Colonic mucosa (tissue), 4 donors: ENCODE data around the gene OTOGL. TPM values are rescaled to one million over a fixed set of nuclear protein-coding genes. Genes with fewer than 3 reads are reported as not detected.

Experiments
- DNase-seq: peaks from one replicate; pipeline ENCODE4 v3.0.0-alpha.2; 2020
- H3K27ac ChIP-seq: fragments of 200-600 bp; one replicate; pipeline ENCODE4 v1.8.0; 2021
- H3K27me3 ChIP-seq: fragments of 200-600 bp; one replicate; pipeline ENCODE4 v1.8.0; 2021
- H3K36me3 ChIP-seq: fragments of 200-600 bp; one replicate; pipeline ENCODE4 v1.8.0; 2021
- H3K4me1 ChIP-seq: fragments of 200-600 bp; one replicate; pipeline ENCODE4 v1.8.0; 2021; ENCODE audit warnings: mild to moderate bottlenecking
- H3K4me3 ChIP-seq: fragments of 200-600 bp; one replicate; pipeline ENCODE4 v1.8.0; 2021
- H3K9ac ChIP-seq, 2 donors: one replicate each; pipeline ENCODE4 v1.7.0; 2013; ENCODE audit warnings: control low read depth in 2 of 2, low read depth in 2 of 2, low read length in 2 of 2
- H3K9me3 ChIP-seq: fragments of 200-600 bp; one replicate; pipeline ENCODE4 v1.8.0; 2021
- CTCF ChIP-seq: fragments of 200-600 bp; IDR thresholded peaks from one replicate; pipeline ENCODE4 v1.8.0; 2022; ENCODE audit warnings: antibody characterized with exemption, mild to moderate bottlenecking
- intact Hi-C: fragments of 100-400 bp; cut with DNase I; formaldehyde crosslinking; loops from one replicate; pipeline ENCODE4 v1.14.1; 2022
- total RNA-seq, 2 donors: library from RNA; stranded (reverse); fragmentation: NEBNext Ultra II Directional in 1 of 2; extraction: Animal tissue kit (Norgen Biotek cat#: 25700) in 1 of 2; gene quantifications; one replicate each; pipeline ENCODE4 v1.2.1, GENCODE V29; 2021
- donor health status: healthy.
- donor health status: DM: no; HTN: no; CAD: no.
- donor health status: DM: no; HTN: no; CAD: no.

OTOGL gene
- total RNA-seq, 2 donors from 2014 or later, result 0.08 to 0.27 TPM

DNA sequence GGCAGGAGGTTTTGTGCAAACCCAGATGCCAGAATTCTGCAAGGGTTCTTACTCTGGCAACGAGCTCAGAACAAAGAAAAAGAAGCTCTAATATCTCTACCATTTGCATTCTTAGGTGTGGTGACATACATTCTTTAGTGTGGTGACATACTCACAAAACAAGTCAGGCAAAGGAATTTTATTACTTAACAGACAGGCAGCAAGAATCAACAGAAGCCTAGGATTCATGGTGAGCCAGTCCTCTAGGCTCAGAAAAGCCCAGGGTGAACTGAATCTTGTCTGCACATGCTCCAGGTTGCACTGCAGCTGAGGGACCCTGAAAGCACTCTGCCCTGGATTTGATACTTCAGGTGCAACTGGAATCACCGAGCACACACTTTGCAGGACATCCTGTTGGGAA is 222.3 kb downstream of the OTOGL start:
- H3K4me1 ChIP-seq, result no peaks in the 10 kb centered on the region
- intact Hi-C loops, result no loop called here
- H3K27ac ChIP-seq, result no peak overlapping the region
- DNase-seq, result no peak
- TF ChIP-seq CTCF, result no peak
- H3K9ac ChIP-seq, result no peak overlapping the region
- no peak overlapping the region for H3K4me3 ChIP-seq
- H3K9me3 ChIP-seq, result no peaks in the 10 kb centered on the region
- no peaks in the 10 kb centered on the region for H3K36me3 ChIP-seq
- H3K27me3 ChIP-seq, result no peaks in the 10 kb centered on the region

GRCh38 chr12:80325167-80325959 is 226.0 kb downstream of the OTOGL start:
- no peaks in the 10 kb centered on the region for H3K36me3 ChIP-seq
- no peak for TF ChIP-seq CTCF
- no peak overlapping the region for H3K27ac ChIP-seq
- H3K27me3 ChIP-seq, result no peaks in the 10 kb centered on the region
- no peaks in the 10 kb centered on the region for H3K9me3 ChIP-seq
- H3K4me3 ChIP-seq, result no peak overlapping the region
- DNase-seq, result no peak
- intact Hi-C loops, result no loop called here
- no peak overlapping the region for H3K9ac ChIP-seq
- no peaks in the 10 kb centered on the region for H3K4me1 ChIP-seq

- DNase-seq, result no peak
- Histone ChIP-seq H3K27ac (no peak overlapping the region), H3K9me3 (no peaks in the 10 kb centered on the region), H3K4me1 (no peaks in the 10 kb centered on the region), H3K9ac (no peak overlapping the region), H3K27me3 (no peaks in the 10 kb centered on the region), H3K36me3 (no peaks in the 10 kb centered on the region), H3K4me3 (no peak overlapping the region)
- no peak for TF ChIP-seq CTCF
- intact Hi-C loops, result no loop called here
These were observed 233.5 kb downstream of the OTOGL start for GRCh38 chr12:80332827-80333226.

GRCh38 chr12:80352474-80352873 is 253.1 kb downstream of the OTOGL start:
- H3K4me1 ChIP-seq, result no peaks in the 10 kb centered on the region
- H3K9me3 ChIP-seq, result no peaks in the 10 kb centered on the region
- no peak overlapping the region for H3K4me3 ChIP-seq
- no peak for TF ChIP-seq CTCF
- DNase-seq, result no peak
- H3K27me3 ChIP-seq, result no peaks in the 10 kb centered on the region
- no peak overlapping the region for H3K27ac ChIP-seq
- intact Hi-C loops, result no loop called here
- H3K9ac ChIP-seq, result no peak overlapping the region
- no peaks in the 10 kb centered on the region for H3K36me3 ChIP-seq

DNA sequence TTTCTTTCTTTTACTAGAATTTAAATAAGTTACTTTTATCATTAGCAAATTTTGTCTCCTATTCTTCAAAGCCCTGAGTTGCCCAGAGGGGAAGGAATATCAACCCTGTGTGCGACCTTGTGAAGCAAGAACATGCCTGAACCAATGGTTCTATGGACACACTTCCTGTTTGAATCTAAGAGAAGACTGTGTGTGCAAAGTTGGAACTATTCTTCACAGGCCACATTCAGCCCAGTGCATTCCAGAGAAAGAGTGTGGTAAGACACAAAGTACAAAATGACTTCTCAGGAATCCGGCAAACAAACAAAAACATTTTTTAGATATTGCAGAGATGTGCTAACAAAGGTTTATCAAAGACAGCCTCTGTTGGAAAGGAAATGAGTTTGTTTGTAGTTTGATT is 253.9 kb downstream of the OTOGL start:
- no peak overlapping the region for H3K9ac ChIP-seq
- H3K27ac ChIP-seq, result no peak overlapping the region
- intact Hi-C loops, result no loop called here
- H3K4me1 ChIP-seq, result no peaks in the 10 kb centered on the region
- H3K27me3 ChIP-seq, result no peaks in the 10 kb centered on the region
- TF ChIP-seq CTCF, result no peak
- H3K4me3 ChIP-seq, result no peak overlapping the region
- H3K36me3 ChIP-seq, result no peaks in the 10 kb centered on the region
- DNase-seq, result no peak
- H3K9me3 ChIP-seq, result no peaks in the 10 kb centered on the region
